T-helper 2 cell treated with Interferon-gamma antibody and Interleukin-4, amounts not matched to agents 100 ng/mL and 5 ng/mL, for 36 hours (primary cell): Measurements from ENCODE around the gene AP3B1. TPM values are rescaled to one million over a fixed set of nuclear protein-coding genes. Genes with fewer than 3 reads are reported as not detected.
"Not testable (repeated sequence)": the region's sequence is repeated elsewhere in the genome, so short reads cannot be mapped to it uniquely, and the experiment has no call there.

Source experiments
- intact Hi-C: fragments of 100-400 bp; cut with micrococcal nuclease; formaldehyde crosslinking; loops from one replicate; pipeline ENCODE4 v1.15.1; 2023
- total RNA-seq: library from RNA; stranded (reverse); gene quantifications from 2 replicates; pipeline ENCODE4 v1.2.3, GENCODE V29; 2022

The AP3B1 gene
- total RNA-seq, 1 donor from 2014 or later, result 42.4 TPM

GRCh38 chr5:78251663-78252284, 42.7 kb downstream of the AP3B1 start:
- intact Hi-C loops, result no loop called here

- intact Hi-C loops, result no loop called here
Observed at GRCh38 chr5:78245136-78245535, 49.4 kb downstream of the AP3B1 start.

- intact Hi-C loops, result no loop called here
Observed at GRCh38 chr5:78243639-78244038, 50.9 kb downstream of the AP3B1 start.

- intact Hi-C loops, result no loop called here
Observed at GRCh38 chr5:78243091-78243490, 51.4 kb downstream of the AP3B1 start.

- intact Hi-C loops, result no loop called here
Observed at GRCh38 chr5:78242001-78242400, 52.5 kb downstream of the AP3B1 start.

- intact Hi-C loops, result no loop called here
Observed at GRCh38 chr5:78237911-78238310, 56.6 kb downstream of the AP3B1 start.

- intact Hi-C loops, result no loop called here
Observed at GRCh38 chr5:78236046-78236445, 58.5 kb downstream of the AP3B1 start.

- intact Hi-C loops, result no loop called here
Observed at GRCh38 chr5:78235289-78235688, 59.2 kb downstream of the AP3B1 start.

GRCh38 chr5:78234804-78235203, 59.7 kb downstream of the AP3B1 start:
- intact Hi-C loops, result no loop called here

GRCh38 chr5:78232163-78232562, 62.3 kb downstream of the AP3B1 start:
- intact Hi-C loops, result no loop called here

- intact Hi-C loops, result no loop called here
Observed at GRCh38 chr5:78224358-78224757, 70.1 kb downstream of the AP3B1 start.

GRCh38 chr5:78221964-78222451, 72.5 kb downstream of the AP3B1 start:
- intact Hi-C loops, result no loop called here

- intact Hi-C loops, result no loop called here
Observed at GRCh38 chr5:78221467-78221866, 73.0 kb downstream of the AP3B1 start.

GRCh38 chr5:78215972-78216371, 78.5 kb downstream of the AP3B1 start:
- intact Hi-C loops, result no loop called here

- intact Hi-C loops, result no loop called here
Observed at GRCh38 chr5:78215565-78215964, 78.9 kb downstream of the AP3B1 start.

- intact Hi-C loops, result no loop called here
Observed at GRCh38 chr5:78213799-78214198, 80.7 kb downstream of the AP3B1 start.

GRCh38 chr5:78211052-78211451, 83.4 kb downstream of the AP3B1 start:
- intact Hi-C loops, result no loop called here

- intact Hi-C loops, result no loop called here
Observed at GRCh38 chr5:78204241-78204640, 90.3 kb downstream of the AP3B1 start.

- intact Hi-C loops, result no loop called here
Observed at GRCh38 chr5:78203815-78204214, 90.7 kb downstream of the AP3B1 start.

- intact Hi-C loops, result no loop called here
Observed at GRCh38 chr5:78190402-78190801, 104.1 kb downstream of the AP3B1 start.

GRCh38 chr5:78188681-78189080, 105.8 kb downstream of the AP3B1 start:
- intact Hi-C loops, result not testable (repeated sequence)

GRCh38 chr5:78187172-78187571, 107.3 kb downstream of the AP3B1 start:
- intact Hi-C loops, result no loop called here

- intact Hi-C loops, result no loop called here
Observed at GRCh38 chr5:78182838-78183237, 111.7 kb downstream of the AP3B1 start.

GRCh38 chr5:78178356-78178755, 116.1 kb downstream of the AP3B1 start:
- intact Hi-C loops, result no loop called here
